Neural progenitor cell (in vitro differentiated cells): Measurements from ENCODE around the gene IFNGR2. TPM values are rescaled to one million over a fixed set of nuclear protein-coding genes. Genes with fewer than 3 reads are reported as not detected.

Source experiments
- DNase-seq: peaks from one replicate; pipeline ENCODE4 v3.0.0-alpha.2; 2016; ENCODE audit warnings: low spot score
- H2AFZ ChIP-seq: fragments of 200-600 bp; sonication (generic); replicated peaks from 2 replicates; pipeline ENCODE4 v1.6.1; 2016; ENCODE audit warnings: antibody characterized with exemption
- H3F3A ChIP-seq: fragments of 200-600 bp; sonication (generic); 2 replicates; pipeline ENCODE4 v1.6.1; 2016; ENCODE audit warnings: antibody characterized with exemption, low read depth
- H3K27ac ChIP-seq: fragments of 200-600 bp; sonication (generic); 2 replicates; pipeline ENCODE4 v1.5.1; 2016; ENCODE audit warnings: mild to moderate bottlenecking
- H3K27me3 ChIP-seq: fragments of 200-600 bp; sonication (generic); 2 replicates; pipeline ENCODE4 v1.6.1; 2016; ENCODE audit warnings: mild to moderate bottlenecking, moderate library complexity
- H3K36me3 ChIP-seq: fragments of 200-600 bp; sonication (generic); 2 replicates; pipeline ENCODE4 v1.5.1; 2016
- H3K4me1 ChIP-seq: fragments of 200-600 bp; sonication (generic); 2 replicates; pipeline ENCODE4 v1.6.1; 2016; ENCODE audit warnings: mixed run types
- H3K4me2 ChIP-seq: fragments of 200-600 bp; sonication (generic); 2 replicates; pipeline ENCODE4 v1.6.1; 2016
- H3K4me3 ChIP-seq: fragments of 200-600 bp; sonication (generic); 2 replicates; pipeline ENCODE4 v1.5.1; 2016
- H3K79me2 ChIP-seq: fragments of 200-600 bp; sonication (generic); 2 replicates; pipeline ENCODE4 v1.6.1; 2016; ENCODE audit warnings: low read depth
- H3K9ac ChIP-seq: fragments of 200-600 bp; sonication (generic); 2 replicates; pipeline ENCODE4 v1.6.1; 2016
- H3K9me3 ChIP-seq: fragments of 200-600 bp; sonication (generic); 2 replicates; pipeline ENCODE4 v1.5.1; 2016; ENCODE audit warnings: low read depth
- H4K20me1 ChIP-seq: fragments of 200-600 bp; sonication (generic); 2 replicates; pipeline ENCODE4 v1.6.1; 2016; ENCODE audit warnings: low read depth
- H3K27ac Mint-ChIP-seq: 3 replicates; pipeline ENCODE4 v1.8.0; 2021; ENCODE audit warnings: mixed read lengths
- H3K27me3 Mint-ChIP-seq: 2 replicates; pipeline ENCODE4 v1.8.0; 2022; ENCODE audit warnings: low read depth, mild to moderate bottlenecking, inconsistent platforms, moderate library complexity, mixed read lengths; ENCODE audit not compliant: insufficient read depth
- H3K36me3 Mint-ChIP-seq: 3 replicates; pipeline ENCODE4 v1.8.0; 2021; ENCODE audit warnings: mixed read lengths
- H3K4me1 Mint-ChIP-seq: 3 replicates; pipeline ENCODE4 v1.8.0; 2021; ENCODE audit warnings: mixed read lengths
- H3K4me3 Mint-ChIP-seq: 3 replicates; pipeline ENCODE4 v1.8.0; 2021; ENCODE audit warnings: mild to moderate bottlenecking, moderate library complexity, mixed read lengths
- H3K9me3 Mint-ChIP-seq: 3 replicates; pipeline ENCODE4 v1.8.0; 2020; ENCODE audit warnings: mixed read lengths
- EZH2 ChIP-seq: fragments of 200-600 bp; sonication (generic); IDR thresholded peaks from 2 replicates; pipeline ENCODE4 v1.6.1; 2017; ENCODE audit warnings: antibody characterized with exemption, mild to moderate bottlenecking, moderate library complexity
- EZH2phosphoT487 ChIP-seq: fragments of 200-600 bp; sonication (generic); IDR thresholded peaks from 2 replicates; pipeline ENCODE4 v1.6.1; 2017; ENCODE audit warnings: antibody characterized with exemption
- total RNA-seq: library from RNA; depleted of rRNA; stranded (reverse); fragments of >200 nt; gene quantifications from 2 replicates; pipeline ENCODE4 v1.2.3, GENCODE V29; 2015; ENCODE audit warnings: low replicate concordance
- TF ChIP-seq, protein P1 (sequence below): fragments of 200-600 bp; sonication (generic); IDR thresholded peaks from 2 replicates; pipeline ENCODE4 v1.5.1; 2017; ENCODE audit warnings: antibody characterized with exemption, mild to moderate bottlenecking

IFNGR2 gene
- total RNA-seq, 1 donor from 2014 or later = 50.6 TPM

GRCh38 chr21:33478182-33478581 is 75.0 kb downstream of the IFNGR2 start:
- peaks cover 9% of the 10 kb centered on the region for H3K4me1 ChIP-seq
- peaks cover 36% of the 10 kb centered on the region for H3K79me2 ChIP-seq
- peaks cover 16% of the 10 kb centered on the region for H3K4me1 Mint-ChIP-seq
- DNase-seq = no peak
- H3K27me3 Mint-ChIP-seq = peaks cover 9% of the 10 kb centered on the region
- peak overlapping the region; percentile 95 for H3K4me3 Mint-ChIP-seq
- H3F3A ChIP-seq = peaks cover 30% of the 10 kb centered on the region
- H3K27me3 ChIP-seq = peaks cover 5% of the 10 kb centered on the region
- peaks cover 9% of the 10 kb centered on the region for H3K9me3 Mint-ChIP-seq
- peak overlapping the region; percentile 84 for H2AFZ ChIP-seq
- H3K27ac Mint-ChIP-seq = no peak overlapping the region
- H4K20me1 ChIP-seq = peaks cover 11% of the 10 kb centered on the region
- peaks cover 3% of the 10 kb centered on the region for H3K36me3 Mint-ChIP-seq
- H3K4me3 ChIP-seq = peak overlapping the region; percentile 83
- H3K9ac ChIP-seq = no peak overlapping the region
- no peaks in the 10 kb centered on the region for H3K36me3 ChIP-seq
- no peak overlapping the region for H3K27ac ChIP-seq
- TF ChIP-seq EZH2phosphoT487 = no peak
- TF ChIP-seq, protein P1, sequence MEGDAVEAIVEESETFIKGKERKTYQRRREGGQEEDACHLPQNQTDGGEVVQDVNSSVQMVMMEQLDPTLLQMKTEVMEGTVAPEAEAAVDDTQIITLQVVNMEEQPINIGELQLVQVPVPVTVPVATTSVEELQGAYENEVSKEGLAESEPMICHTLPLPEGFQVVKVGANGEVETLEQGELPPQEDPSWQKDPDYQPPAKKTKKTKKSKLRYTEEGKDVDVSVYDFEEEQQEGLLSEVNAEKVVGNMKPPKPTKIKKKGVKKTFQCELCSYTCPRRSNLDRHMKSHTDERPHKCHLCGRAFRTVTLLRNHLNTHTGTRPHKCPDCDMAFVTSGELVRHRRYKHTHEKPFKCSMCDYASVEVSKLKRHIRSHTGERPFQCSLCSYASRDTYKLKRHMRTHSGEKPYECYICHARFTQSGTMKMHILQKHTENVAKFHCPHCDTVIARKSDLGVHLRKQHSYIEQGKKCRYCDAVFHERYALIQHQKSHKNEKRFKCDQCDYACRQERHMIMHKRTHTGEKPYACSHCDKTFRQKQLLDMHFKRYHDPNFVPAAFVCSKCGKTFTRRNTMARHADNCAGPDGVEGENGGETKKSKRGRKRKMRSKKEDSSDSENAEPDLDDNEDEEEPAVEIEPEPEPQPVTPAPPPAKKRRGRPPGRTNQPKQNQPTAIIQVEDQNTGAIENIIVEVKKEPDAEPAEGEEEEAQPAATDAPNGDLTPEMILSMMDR = no peak
- no peak for TF ChIP-seq EZH2
- H3K4me2 ChIP-seq = peak overlapping the region; percentile 84
- no peaks in the 10 kb centered on the region for H3K9me3 ChIP-seq

DNA sequence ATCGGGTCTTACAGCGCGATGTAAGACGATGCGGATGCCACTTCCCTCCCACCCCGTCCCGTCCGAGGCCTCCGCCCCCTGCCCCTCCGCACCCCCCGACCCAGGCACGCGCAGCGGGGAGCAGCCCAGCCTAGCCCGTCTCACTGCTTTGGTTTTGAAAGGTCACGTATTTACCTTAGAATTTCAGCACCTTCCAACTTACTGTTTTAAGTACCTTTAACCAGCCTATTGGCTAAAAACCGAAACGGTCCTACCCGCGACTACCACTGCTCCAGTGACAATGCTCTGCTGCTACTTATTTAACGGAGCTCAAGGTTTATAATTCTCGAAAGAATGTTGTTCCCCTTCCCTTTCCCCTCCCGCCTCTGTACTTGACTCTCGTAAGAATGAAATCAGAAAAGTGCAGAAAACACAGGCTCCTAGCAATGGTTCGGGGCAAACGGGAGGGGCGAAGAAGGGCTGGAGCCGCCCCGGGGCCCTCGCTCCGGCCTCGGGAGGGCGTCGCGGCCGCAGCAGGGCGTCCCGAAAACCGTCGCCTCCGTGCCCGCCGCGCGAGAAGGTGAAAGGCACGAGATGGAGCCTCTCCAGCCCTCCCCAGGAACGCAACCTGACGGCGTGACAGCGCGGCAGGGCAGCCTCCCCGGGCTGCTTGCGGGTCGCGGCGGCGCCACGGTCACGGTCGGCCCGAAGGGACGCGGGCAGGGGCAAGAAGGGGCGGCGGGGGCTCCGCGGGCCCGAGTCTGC is 75.9 kb downstream of the IFNGR2 start:
- peaks cover 9% of the 10 kb centered on the region for H3K27me3 Mint-ChIP-seq
- DNase-seq = peak; percentile 73
- H3K36me3 Mint-ChIP-seq = no peaks in the 10 kb centered on the region
- H3K4me1 Mint-ChIP-seq = peaks cover 16% of the 10 kb centered on the region
- Histone ChIP-seq H3K4me3 (peak overlapping the region; percentile 83), H3K79me2 (peaks cover 27% of the 10 kb centered on the region), H3K9ac (peak overlapping the region; percentile 90), H3K9me3 (no peaks in the 10 kb centered on the region), H2AFZ (peak overlapping the region; percentile 84), H3K27ac (peak overlapping the region; percentile 87), H3K27me3 (peaks cover 5% of the 10 kb centered on the region), H3K4me2 (peak overlapping the region; percentile 84), H3F3A (peaks cover 30% of the 10 kb centered on the region), H4K20me1 (peaks cover 11% of the 10 kb centered on the region), H3K4me1 (peaks cover 9% of the 10 kb centered on the region), H3K36me3 (no peaks in the 10 kb centered on the region)
- TF ChIP-seq EZH2 (peak; percentile 24), EZH2phosphoT487 (no peak)
- TF ChIP-seq, protein P1 = no peak
- no peak overlapping the region for H3K27ac Mint-ChIP-seq
- peak overlapping the region; percentile 95 for H3K4me3 Mint-ChIP-seq
- H3K9me3 Mint-ChIP-seq = peaks cover 3% of the 10 kb centered on the region

GRCh38 chr21:33479679-33480480 is 76.7 kb downstream of the IFNGR2 start, which contains the start of gene TMEM50B:
TMEM50B (minus strand) TSS chr21:33479974; CDS start chr21:33468885, 11,089 bp downstream.
- peaks cover 24% of the 10 kb centered on the region for H3K79me2 ChIP-seq
- H3K4me2 ChIP-seq = peak within 1 kb of the TSS; percentile 84
- no peaks in the 10 kb centered on the region for H3K9me3 Mint-ChIP-seq
- peak within 1 kb of the TSS; percentile 95 for H3K4me3 Mint-ChIP-seq
- H2AFZ ChIP-seq = peak within 1 kb of the TSS; percentile 86
- peak within 1 kb of the TSS; percentile 83 for H3K4me3 ChIP-seq
- H3K36me3 ChIP-seq = no peaks in the 10 kb centered on the region
- no peaks in the 10 kb centered on the region for H3K9me3 ChIP-seq
- H3F3A ChIP-seq = peaks cover 30% of the 10 kb centered on the region
- H3K4me1 Mint-ChIP-seq = peaks cover 16% of the 10 kb centered on the region
- H4K20me1 ChIP-seq = peaks cover 11% of the 10 kb centered on the region
- peak within 1 kb of the TSS; percentile 90 for H3K9ac ChIP-seq
- H3K27me3 Mint-ChIP-seq = peaks cover 11% of the 10 kb centered on the region
- peaks cover 5% of the 10 kb centered on the region for H3K27me3 ChIP-seq
- peaks cover 9% of the 10 kb centered on the region for H3K4me1 ChIP-seq
- H3K36me3 Mint-ChIP-seq = no peaks in the 10 kb centered on the region
- peak within 1 kb of the TSS; percentile 90 for H3K27ac Mint-ChIP-seq
- peak within 1 kb of the TSS; percentile 92 for H3K27ac ChIP-seq
- TF ChIP-seq, protein P1 = peak; percentile 53
- TF ChIP-seq EZH2 (no peak), EZH2phosphoT487 (no peak)
- peak; percentile 97 for DNase-seq
